Activated naive CD4-positive, alpha-beta T cell treated with Interleukin-2 at 50 U/mL for 16 hours (primary cell): ENCODE data around the gene SRRM4.

Source experiments
- DNase-seq: peaks from one replicate; pipeline ENCODE4 v3.0.0-alpha.2; 2020

SRRM4 gene

DNA sequence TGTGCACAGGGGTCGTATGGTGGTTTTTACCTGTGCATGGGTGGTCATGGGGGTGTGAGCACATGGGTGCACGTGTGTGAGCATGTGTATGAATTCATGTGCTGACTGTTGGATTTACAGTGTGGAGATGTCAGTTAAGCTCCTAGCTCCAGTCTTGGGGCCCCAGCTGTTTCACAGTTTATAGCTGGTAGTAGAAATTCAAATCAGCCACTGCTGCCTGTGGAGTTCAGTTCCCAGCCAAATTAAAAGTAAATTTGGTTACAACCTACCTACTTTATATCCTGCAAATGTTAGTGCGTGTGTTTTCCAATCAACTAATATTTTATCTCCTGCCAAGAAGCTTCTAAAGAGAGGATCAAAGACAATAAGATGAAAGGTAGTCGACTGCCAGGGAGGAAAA lies 141.4 kb downstream of the SRRM4 start:
- DNase-seq = no peak

DNA sequence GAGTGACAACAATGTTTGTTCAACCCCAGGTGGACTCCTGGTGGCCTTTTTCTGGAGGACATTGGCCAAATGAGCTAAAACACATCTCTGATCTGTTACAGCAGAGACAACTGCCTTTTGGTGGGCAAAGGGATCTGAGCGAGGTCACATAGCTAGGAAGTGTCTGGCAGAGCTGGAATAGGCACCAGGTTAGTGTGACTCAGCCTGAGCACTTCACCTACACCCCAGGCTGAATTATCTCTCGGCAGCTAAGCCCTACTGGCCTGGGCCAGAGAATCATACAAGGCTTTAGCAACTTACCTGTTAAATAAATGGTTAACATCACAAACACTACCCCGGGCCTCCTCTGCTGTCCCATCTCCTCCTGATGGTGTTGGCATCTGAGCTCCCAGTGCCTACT lies 147.2 kb downstream of the SRRM4 start:
- no peak for DNase-seq

DNA sequence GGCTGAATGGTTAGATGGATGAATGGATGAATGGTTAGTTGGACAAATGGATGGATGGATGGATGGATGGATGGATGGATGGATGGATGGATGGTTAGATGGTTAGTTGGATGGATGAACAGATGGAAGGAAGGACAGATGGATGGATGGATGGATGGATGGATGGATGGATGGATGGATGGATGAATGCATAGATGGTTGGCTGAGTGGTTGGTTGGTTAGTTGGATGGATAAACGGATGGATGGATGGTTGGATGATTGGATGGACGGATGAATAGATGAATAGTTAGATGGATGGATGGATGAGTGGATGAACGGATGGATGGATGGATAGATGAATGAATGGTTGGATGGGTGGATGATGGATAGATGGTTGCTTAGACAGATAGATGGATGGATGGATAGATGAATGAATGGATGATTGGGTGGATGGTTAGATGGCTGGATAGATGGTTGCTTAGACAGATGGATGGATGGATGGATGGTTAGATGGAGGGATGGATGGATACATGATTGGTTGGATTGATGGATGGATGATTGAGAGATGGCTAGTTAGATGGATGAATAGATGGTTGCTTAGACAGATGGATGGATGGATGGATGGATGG lies 148.6 kb downstream of the SRRM4 start:
- DNase-seq = no peak

DNA sequence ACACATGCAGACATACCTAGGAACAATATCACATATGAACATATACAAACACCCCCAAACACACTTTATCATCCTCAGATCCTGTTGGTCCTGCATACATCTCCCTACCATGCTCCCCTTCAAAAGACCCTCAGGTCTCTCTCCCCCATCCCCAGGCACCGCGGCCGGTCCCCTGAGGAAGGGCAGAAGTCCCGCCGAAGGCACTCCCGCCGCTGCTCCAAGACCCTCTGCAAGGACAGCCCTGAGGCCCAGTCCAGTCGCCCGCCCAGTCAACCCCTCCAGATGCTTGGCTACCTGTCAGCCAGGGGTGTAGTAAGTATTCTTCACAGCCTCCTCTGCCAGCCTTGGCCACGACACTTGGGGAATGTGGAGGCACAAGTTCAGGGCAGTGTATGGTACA lies 149.2 kb downstream of the SRRM4 start:
- DNase-seq = no peak

DNA sequence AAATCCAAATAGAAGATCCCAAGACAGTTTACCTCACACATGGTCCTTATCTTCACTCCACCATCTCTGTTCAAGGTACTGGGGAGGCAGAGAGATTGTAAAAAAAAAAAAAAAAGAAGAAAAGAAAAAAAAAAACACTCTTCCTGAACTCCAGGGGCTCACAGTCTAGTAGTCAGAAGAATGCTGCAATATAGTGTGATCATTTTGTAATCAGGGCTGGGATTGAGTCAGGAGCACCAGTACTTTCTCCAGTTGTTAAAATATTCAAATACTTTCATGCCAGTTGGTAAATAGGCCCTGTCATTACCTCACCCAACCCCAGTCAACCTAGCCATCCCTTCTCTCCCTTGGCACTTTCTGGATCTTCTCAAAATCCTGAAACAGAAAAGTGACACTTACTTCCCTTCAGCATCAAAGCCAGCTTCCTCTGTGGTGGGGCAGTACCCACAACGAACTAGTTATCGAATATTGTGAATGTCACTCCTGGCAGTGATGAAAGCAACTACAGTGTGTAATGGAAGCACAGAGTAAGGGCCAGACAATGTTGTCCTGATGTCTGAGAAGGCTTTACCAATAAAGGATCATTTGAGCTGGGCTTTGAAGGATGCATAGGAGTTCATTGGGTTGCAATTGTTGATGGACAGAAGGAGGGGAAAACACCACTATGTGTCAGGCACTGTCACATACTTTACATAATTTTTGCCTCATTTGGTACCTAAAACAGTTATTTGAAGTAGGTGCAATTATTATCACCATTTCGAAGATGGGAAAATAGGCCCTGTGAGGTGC lies 153.1 kb downstream of the SRRM4 start:
- DNase-seq = no peak

DNA sequence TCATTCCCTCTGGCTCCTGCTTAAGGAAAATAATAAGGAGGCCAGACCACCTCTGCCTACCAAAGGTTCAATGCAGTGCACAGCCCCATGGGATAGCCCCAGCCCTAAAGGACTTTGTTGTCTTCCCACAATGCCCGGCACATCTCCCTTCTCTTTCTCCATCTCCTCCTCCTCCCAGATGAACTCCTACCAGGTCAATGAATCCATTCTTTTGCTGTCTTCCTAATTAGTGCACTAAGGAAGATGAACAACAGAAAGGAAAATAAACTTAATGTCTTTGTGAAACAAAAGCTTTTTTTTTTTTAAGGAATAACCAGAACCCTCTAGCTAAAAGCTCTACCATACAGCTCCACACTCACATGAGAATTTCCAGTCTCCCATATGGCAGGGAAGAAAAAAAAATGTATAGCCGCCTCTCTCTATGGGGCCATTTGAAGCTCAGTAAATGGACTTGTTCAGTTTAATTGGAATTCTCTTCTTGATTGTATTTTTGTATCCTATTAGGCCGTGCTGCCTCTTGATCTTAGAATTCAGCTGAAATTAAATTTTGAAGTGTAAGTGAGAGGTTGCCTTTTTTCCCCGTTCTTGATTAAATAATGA lies 155.6 kb downstream of the SRRM4 start:
- no peak for DNase-seq

DNA sequence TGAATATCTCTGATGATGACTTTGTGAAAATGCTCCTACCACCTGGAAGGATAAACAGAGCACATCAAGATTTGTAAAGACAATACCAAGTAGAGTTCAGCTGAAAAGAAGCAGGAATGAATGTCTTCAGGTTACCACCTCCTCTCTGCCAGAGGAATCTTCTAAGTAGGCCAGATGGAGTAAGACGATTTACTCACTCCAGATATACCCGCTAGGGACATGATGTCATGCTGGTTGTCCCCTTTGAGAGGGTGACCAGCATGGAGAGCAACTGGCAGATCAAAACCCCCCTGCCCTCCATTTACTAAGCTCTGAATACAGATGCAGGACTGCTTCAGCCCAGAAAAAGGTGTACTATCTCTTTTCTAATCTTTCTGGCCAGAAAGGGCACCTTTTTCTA lies 158.1 kb downstream of the SRRM4 start:
- DNase-seq = no peak

DNA sequence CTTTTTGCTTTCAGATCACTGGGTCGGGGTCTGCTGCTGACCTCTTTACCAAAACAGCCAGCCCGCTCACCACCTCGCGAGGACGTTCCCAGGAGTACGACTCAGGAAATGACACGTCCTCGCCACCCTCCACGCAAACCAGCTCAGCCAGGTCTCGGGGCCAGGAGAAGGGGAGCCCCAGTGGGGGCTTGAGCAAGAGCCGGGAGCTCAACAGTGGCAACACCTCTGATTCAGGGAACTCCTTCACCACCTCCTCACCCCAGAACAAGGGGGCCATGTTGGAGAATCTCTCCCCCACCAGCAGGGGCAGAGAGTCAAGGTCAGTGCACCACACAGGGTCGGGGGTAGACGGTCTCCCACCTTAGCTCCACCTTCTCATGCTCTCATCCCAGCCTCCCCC lies 164.0 kb downstream of the SRRM4 start:
- DNase-seq = no peak

DNA sequence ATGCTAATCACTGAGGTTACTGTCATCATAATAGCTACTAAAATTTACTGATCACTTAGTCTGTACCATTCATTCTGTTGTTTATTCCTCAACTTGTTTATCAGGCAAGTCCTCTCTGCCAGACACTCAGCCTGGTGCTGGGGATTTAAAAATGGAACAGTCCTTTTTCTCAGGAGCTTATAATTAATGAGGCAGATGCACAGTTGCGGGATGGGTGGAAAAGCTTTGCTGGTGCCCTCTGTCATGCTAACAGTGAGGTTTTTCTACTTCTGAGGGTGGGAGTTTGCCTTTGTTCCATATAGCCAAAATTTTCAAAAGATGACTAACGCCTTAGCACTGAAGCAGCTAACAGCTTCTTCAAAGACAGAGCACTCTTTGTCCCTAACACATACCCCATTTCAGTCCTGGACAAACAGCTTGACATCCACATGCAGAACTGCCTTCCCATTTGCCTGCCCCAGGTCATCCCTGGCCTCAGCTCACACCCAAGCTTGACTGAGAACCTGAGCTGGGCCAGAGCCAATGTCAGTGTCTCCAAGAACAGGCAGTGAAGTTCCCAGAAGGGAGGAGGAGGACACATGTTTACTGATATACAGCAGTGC lies 166.6 kb downstream of the SRRM4 start:
- DNase-seq = no peak

DNA sequence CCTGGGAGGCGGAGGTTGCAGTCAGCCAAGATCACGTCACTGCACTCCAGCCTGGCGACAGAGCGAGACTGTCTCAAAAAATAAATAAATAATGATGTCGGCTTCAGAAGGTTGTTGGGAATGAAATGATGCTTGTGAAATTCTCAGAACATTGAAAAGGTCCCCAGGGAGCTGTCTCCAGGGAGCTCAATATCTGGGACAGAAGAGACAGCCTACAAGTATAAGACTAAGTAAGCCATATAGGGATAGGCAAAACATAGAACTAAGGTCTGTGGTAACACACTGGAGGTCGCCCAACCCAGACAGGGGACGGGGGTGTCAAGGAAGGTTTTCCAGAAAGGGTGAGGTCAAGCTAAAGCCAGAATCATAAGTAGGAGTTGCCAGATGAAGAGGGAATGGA lies 167.9 kb downstream of the SRRM4 start:
- no peak for DNase-seq

DNA sequence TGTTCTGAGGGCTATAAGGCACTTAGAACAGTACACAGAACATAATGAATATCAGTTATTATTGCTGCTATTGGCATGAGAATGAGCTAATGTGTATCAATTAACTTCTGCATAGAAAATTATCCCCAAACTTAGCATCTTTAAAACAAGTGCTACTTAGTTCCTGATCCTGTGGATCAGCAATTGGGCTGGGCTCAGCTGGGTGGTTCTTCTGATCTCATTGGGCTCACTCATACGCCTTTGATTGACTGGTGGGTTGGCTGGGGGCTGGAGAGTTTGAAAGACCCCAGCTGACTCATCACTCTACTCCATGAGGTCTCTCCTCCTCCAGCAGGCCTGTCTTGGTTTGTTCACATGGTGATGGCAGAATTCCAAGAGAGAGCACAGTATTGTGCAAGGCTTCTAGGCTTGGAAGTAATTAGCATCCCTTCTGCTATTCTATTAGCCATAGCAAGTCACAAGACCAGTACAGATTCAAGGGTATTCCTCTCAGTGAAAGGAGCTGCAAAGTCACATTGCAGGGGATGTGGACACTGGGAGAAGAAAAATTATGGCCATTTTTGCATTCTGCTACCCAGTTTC lies 170.2 kb downstream of the SRRM4 start:
- DNase-seq = no peak

DNA sequence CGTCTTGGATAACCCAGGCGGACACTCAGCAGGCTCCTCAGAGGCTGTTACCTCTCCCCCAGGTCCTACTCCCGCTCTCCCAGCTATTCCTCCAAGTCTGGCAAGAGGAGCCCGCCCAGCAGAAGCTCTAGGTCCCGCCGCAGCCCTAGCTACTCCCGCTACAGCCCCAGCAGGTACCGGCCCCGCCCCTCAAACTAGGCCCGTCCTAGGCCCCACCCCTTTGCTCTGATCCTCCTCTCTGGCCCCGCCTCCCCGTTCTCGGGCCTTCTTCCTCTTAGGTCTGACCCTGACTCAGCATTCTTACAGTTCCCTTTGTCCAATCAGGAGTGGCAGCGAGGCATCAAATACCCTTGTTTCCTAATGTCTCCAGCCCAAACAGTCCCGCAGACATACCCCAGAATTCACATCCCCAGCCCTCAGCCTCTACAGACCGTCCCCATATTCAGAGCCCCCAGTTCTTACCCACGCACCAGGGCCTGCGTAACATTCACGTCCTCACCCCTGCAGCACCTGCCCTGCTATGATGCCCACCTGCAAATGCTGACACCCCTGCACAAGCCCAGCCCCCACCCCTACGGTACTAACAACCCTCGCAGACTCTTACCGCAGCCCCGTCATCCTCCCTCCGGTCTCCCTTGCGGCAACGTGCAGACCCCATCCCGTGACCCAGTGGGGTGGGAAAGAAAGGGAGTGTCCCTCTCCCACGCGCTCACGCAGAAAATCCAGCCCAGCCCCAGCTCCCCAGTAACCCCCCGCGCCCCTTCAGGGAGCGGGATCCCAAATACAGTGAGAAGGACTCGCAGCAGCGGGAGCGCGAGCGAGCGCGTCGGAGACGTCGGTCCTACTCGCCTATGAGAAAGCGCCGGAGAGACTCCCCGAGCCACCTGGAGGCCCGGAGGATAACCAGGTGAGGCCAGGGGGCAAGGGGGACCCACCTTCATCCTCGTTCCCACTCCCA lies 172.4 kb downstream of the SRRM4 start:
- DNase-seq = no peak

DNA sequence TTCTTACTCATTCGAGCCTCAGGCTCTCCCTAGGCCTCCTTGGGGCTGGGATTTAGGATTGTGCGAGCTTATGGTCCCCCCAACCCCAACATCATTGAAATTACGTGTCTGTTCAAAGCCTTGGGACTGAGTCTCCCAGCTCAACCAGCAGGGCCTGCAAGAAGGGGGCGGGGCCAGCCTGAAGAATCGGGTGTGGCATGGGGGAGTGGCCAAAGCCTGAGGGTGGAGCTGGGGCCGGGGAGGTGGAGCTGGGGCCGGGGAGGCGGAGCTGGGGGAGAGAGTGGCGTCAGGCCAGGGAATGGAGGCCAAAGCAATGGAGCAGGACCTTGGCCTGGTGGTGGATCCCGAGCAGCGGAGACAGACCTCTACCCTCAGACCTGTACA lies 173.1 kb downstream of the SRRM4 start:
- no peak for DNase-seq

DNA sequence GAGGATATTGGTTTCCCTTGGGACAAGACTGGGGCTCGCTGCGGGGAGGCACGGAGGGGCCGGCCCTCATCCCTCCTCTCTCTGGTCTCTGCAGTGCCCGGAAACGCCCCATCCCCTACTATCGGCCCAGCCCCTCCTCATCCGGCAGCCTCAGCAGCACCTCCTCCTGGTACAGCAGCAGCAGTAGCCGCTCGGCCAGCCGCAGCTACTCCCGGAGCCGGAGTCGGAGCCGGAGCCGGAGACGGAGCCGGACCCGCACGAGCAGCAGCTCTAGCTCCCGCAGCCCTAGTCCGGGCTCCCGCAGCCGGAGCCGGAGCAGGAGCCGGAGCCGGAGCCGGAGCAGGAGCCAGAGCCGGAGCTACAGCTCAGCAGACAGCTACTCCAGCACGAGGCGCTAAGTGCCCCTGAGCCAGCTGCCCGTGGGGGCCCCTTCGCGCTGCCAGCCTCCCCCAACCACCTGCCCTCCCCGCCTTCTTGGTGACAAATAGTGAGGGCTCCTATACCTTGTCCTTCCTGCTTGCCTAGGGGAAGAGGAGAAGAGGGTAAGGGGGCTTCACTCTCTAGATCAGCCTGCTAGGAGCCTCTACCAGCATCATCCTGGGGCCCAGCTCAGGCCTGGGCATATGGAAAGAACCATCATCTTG lies 175.2 kb downstream of the SRRM4 start:
- DNase-seq = no peak

DNA sequence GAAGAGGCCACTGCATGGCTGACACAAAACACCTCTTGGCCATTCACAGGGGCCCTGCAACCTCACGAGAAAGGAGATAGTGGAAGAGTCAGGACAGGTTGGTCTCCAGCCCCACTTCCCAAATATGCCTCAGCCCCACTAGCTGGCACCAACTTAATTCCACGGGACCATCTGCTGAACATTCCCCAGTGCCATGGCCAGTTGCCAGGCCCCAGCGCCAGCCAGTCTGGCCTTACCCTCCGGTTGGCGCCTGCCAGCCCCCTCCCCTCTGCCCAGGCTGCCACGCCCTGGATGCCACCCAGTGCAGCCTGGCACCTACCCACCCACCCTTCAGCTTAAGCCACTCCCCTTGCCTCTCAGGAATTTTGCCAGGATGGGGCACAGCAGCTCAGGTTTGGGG lies 176.2 kb downstream of the SRRM4 start:
- DNase-seq = no peak

DNA sequence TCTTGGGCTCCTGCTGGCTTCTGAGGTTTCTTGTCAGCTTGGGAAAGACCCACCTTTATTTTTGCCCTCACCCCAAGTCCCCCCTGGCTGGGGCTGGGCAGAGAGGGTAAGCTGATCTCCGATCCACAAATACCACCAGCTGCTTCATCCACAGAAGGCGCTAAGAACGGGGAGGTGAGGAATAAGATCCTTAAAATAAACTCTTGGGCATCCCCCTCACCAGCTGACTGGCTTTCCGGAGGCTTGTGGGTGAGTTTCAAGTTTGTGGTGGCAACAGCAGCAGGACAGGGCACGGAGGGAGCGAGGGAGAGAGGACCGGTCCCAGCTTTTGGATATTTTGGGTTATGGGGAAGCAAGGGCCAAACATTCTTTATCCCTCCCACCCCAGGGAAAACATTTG lies 176.6 kb downstream of the SRRM4 start:
- DNase-seq = no peak

DNA sequence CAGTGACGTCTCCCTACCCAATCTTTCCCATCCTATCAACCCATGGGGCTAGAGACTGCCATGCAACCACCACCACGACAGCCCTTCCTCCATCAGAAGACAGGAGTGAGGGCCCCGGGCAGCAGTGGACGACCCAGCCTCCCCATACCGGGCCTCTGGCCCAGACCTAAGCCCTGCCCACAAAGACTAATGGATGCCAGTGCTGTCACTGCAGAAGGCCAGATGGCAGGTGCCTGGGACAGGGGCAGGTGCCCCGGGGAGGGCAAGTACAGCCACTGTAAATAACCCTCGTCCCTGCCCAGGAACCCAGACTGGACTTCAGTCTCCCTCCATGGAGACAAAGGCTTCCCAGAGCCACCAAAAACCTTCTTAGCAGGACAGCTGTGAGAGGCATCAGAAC lies 177.1 kb downstream of the SRRM4 start:
- no peak for DNase-seq

DNA sequence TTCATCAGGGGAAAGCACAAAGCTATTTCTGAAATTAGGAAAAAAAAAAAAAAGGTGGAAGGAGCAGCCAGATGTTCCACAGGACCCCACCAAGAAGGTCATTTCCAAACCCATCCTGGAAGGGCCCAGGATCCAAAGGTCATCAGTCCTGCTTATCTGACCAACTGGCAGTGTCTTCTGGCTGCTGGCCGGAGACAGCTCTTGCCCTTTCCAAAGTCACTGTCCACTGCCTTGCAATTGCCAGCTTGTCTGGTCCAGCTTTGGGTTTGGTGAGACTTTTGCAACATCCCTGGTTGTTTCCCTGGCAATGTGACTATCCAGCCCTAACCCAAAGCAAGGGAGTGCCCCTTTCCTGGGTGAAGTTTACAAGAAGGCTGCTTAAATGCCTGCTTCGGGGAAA lies 178.5 kb downstream of the SRRM4 start:
- DNase-seq = no peak

DNA sequence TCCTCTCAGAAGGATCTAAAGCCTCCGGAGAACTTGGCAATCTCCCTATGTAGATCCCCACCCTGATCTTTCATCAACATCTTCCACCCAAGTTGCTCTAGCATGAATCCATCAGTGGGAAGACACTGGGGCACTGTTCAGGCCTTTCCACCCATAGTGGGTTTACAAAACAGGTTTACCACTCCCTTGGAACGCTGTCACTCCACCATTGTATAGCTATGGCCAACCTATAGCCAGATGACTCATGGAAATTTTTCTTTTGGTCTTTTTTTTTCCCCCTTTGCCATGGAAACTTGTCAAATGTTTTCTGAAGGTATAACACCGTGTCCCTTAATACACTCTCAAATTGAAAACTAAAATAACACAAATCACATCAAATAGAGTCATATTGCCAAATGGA lies 186.6 kb downstream of the SRRM4 start:
- DNase-seq = no peak

DNA sequence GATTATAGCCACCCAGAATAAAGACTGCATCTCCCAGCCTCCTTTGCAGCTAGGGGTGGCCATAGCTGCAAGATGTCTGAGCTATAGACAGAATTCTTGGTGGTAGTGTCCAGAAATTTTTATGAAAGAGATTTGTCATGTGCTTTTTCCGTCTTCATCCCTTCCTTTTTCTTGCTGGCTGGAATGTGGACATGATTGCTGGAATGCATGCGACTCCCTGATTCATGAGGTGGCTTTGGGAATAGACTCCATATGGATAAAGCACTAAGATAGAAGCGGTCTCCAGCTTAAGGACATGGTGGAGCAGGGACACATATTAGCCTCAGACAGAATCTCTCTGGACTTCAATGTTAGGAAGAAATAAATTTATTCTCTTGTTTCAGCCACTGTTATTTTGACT lies 187.4 kb downstream of the SRRM4 start:
- no peak for DNase-seq

DNA sequence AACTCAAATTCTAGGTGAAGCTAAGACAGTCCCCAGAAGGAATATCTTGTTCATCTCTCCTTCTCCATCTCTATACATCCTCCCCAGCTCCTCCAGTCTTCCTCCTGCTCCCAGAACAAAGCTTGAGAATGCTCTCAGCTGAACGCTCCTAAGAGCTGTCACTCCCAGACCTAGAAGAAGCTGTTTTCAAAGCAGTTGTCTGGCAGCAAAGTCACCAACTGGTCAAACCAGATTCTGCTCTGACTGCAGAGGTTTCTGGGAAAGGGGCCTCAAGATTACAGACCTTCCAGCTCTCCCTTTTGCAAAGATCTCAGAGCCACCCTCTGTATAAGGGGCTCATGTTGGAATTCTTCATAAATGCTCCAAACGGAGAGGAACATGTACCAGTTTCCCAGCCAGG lies 187.8 kb downstream of the SRRM4 start:
- DNase-seq = no peak

DNA sequence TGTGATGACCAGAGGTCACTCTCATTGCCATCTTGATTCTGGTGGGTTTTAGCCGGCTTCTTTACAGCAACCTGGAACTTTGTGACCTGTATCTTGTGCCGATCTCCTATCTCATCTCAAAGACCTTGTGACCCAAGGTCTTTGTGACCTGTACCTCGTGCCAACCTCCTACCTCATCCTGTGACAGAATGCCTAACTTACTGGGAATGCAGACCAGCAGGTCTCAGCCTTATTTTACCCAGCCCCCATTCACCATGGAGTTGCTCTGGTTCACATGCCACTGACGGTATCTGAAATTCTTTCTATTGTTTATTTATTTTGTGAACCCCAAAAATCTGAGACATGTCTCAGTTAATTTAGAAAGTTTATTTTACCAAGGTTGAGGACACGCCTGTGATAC lies 189.9 kb downstream of the SRRM4 start:
- no peak for DNase-seq
